ENCODE results near the gene RAB3D.
"Not testable (repeated sequence)": the region's sequence is repeated elsewhere in the genome, so short reads cannot be mapped to it uniquely, and the experiment has no call there.

The RAB3D gene

GRCh38 chr19:11342429-11342828, 3.0 kb upstream of the RAB3D start:
- no peak overlapping the region for H2AFZ ChIP-seq (ENCODE audit: low read depth)
- no peak overlapping the region for H3K4me2 ChIP-seq
- no peak overlapping the region for H3K4me3 ChIP-seq (IDR thresholded peaks at IDR 0.05; ENCODE audit: insufficient read depth, low read depth, low read length)
- H3K79me2 ChIP-seq (ENCODE audit: insufficient read depth, low read depth): no peaks in the 10 kb centered on the region
- H3K27me3 ChIP-seq (ENCODE audit: insufficient read depth, low read depth): no peaks in the 10 kb centered on the region
- no peak overlapping the region for H3K27ac ChIP-seq
- H4K20me1 ChIP-seq (ENCODE audit: insufficient read depth): no peaks in the 10 kb centered on the region
- no peaks in the 10 kb centered on the region for H3K36me3 ChIP-seq (ENCODE audit: insufficient read depth)
- no peak for TF ChIP-seq CTCF (conservative IDR thresholded peaks at IDR 0.05; ENCODE audit: low read depth, low read length)
- H3K9ac ChIP-seq: no peak overlapping the region
- H3K4me1 ChIP-seq (ENCODE audit: low read depth, poor library complexity, severe bottlenecking): peaks cover 33% of the 10 kb centered on the region

DNA sequence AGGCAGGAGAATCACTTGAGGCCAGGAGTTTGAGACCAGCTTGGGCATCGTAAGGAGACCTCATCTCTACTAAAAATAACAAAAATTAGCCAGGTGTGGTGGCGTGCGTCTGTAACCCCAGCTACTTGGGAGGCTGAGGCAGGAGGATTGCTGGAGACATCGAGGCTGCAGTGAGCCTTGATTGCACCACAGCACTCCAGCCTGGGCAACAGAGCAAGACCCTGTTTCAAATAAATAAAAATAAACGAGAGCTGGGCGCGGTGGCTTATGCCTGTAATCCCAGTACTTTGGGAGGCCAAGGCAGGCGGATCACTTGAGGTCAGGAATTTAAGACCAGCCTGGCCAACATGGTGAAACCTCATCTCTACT, 626 bp upstream of the RAB3D start:
- H2AFZ ChIP-seq (ENCODE audit: low read depth): peak overlapping the region; percentile 94
- H4K20me1 ChIP-seq (ENCODE audit: insufficient read depth); H3K36me3 ChIP-seq (ENCODE audit: insufficient read depth); H3K27ac ChIP-seq; H3K79me2 ChIP-seq (ENCODE audit: insufficient read depth, low read depth); H3K4me3 ChIP-seq (IDR thresholded peaks at IDR 0.05; ENCODE audit: insufficient read depth, low read depth, low read length); H3K27me3 ChIP-seq (ENCODE audit: insufficient read depth, low read depth); H3K9ac ChIP-seq: not testable (repeated sequence)
- peaks cover 25% of the 10 kb centered on the region for H3K4me1 ChIP-seq (ENCODE audit: low read depth, poor library complexity, severe bottlenecking)
- peak overlapping the region; percentile 66 for H3K4me2 ChIP-seq

- Histone ChIP-seq H3K4me2 (peak overlapping the region; percentile 76), H3K27me3 (ENCODE audit: insufficient read depth, low read depth) (no peaks in the 10 kb centered on the region), H3K79me2 (ENCODE audit: insufficient read depth, low read depth) (no peaks in the 10 kb centered on the region), H3K36me3 (ENCODE audit: insufficient read depth) (no peaks in the 10 kb centered on the region), H4K20me1 (ENCODE audit: insufficient read depth) (no peaks in the 10 kb centered on the region), H3K4me1 (ENCODE audit: low read depth, poor library complexity, severe bottlenecking) (peaks cover 11% of the 10 kb centered on the region), H3K4me3 (IDR thresholded peaks at IDR 0.05; ENCODE audit: insufficient read depth, low read depth, low read length) (no peak overlapping the region), H3K27ac (no peak overlapping the region), H3K9ac (peak overlapping the region; percentile 60; the same call in 1 of the 2 replicates), H2AFZ (ENCODE audit: low read depth) (peak overlapping the region; percentile 94)
- TF ChIP-seq CTCF (conservative IDR thresholded peaks at IDR 0.05; ENCODE audit: low read depth, low read length): no peak
Observed at GRCh38 chr19:11338569-11339253, 746 bp downstream of the RAB3D start.

GRCh38 chr19:11338121-11338520, 1.3 kb downstream of the RAB3D start:
- TF ChIP-seq CTCF (conservative IDR thresholded peaks at IDR 0.05; ENCODE audit: low read depth, low read length): no peak

GRCh38 chr19:11337080-11337479, 2.4 kb downstream of the RAB3D start:
- Histone ChIP-seq H3K4me2 (no peak overlapping the region), H3K79me2 (ENCODE audit: insufficient read depth, low read depth) (no peaks in the 10 kb centered on the region), H3K9ac (no peak overlapping the region), H3K4me3 (IDR thresholded peaks at IDR 0.05; ENCODE audit: insufficient read depth, low read depth, low read length) (no peak overlapping the region), H3K27ac (no peak overlapping the region), H3K36me3 (ENCODE audit: insufficient read depth) (no peaks in the 10 kb centered on the region), H4K20me1 (ENCODE audit: insufficient read depth) (no peaks in the 10 kb centered on the region), H2AFZ (ENCODE audit: low read depth) (no peak overlapping the region), H3K27me3 (ENCODE audit: insufficient read depth, low read depth) (no peaks in the 10 kb centered on the region), H3K4me1 (ENCODE audit: low read depth, poor library complexity, severe bottlenecking) (peaks cover 9% of the 10 kb centered on the region)
- TF ChIP-seq CTCF (conservative IDR thresholded peaks at IDR 0.05; ENCODE audit: low read depth, low read length): no peak

More at GRCh38 chr19:11338121-11338520, 1.3 kb downstream of the RAB3D start:
- no peaks in the 10 kb centered on the region for H4K20me1 ChIP-seq (ENCODE audit: insufficient read depth)
- H3K27ac ChIP-seq: no peak overlapping the region
- H3K9ac ChIP-seq: no peak overlapping the region
- H3K36me3 ChIP-seq (ENCODE audit: insufficient read depth): no peaks in the 10 kb centered on the region
- no peaks in the 10 kb centered on the region for H3K79me2 ChIP-seq (ENCODE audit: insufficient read depth, low read depth)
- H3K4me1 ChIP-seq (ENCODE audit: low read depth, poor library complexity, severe bottlenecking): peaks cover 9% of the 10 kb centered on the region
- H3K4me2 ChIP-seq: no peak overlapping the region
- no peaks in the 10 kb centered on the region for H3K27me3 ChIP-seq (ENCODE audit: insufficient read depth, low read depth)
- no peak overlapping the region for H2AFZ ChIP-seq (ENCODE audit: low read depth)
- no peak overlapping the region for H3K4me3 ChIP-seq (IDR thresholded peaks at IDR 0.05; ENCODE audit: insufficient read depth, low read depth, low read length)

Data from KMS-11 (cell line).